A549 (cell line): ENCODE data around the gene DYSF. TPM values are rescaled to one million over a fixed set of nuclear protein-coding genes. Genes with fewer than 3 reads are reported as not detected.

Experiments
- ATAC-seq, 2 experiments: fragments of 200-7000 bp in 1 of 2; fragments of >200 bp in 1 of 2; cut with Nextera tagmentation in 1 of 2; cut with Tn5 transposase in 1 of 2; 3 replicates each; pipeline versions ENCODE4 v1.8.0 to v1.9.1; 2018 to 2020; ENCODE audit warnings: mild to moderate bottlenecking in 1 of 2, moderate library complexity in 1 of 2
- CTCF ChIA-PET: fragments of 300-600 bp; sonication (Branson Sonifier 250); formaldehyde crosslinking; extraction: SDS; loops from one replicate; lab custom pipeline; 2021; ENCODE audit warnings: antibody characterized with exemption, inconsistent platforms; lab: Yijun Ruan, JAX
- POLR2A ChIA-PET: fragments of 350-600 bp; formaldehyde crosslinking; extraction: SDS; loops from one replicate; lab custom pipeline; 2021; ENCODE audit warnings: antibody characterized with exemption, inconsistent platforms; lab: Yijun Ruan, JAX
- DNase-seq, 2 experiments: peaks; one replicate each; pipeline versions ENCODE4 v3.0.0 to v3.0.0-alpha.2; 2011 to 2016; ENCODE audit warnings: low read depth in 1 of 2, low spot score in 1 of 2
- FAIRE-seq: peaks from 2 replicates; lab custom pipeline; 2011; peaks lifted over from hg19 to GRCh38; lab: Jason Lieb, UNC
- H3K27ac ChIP-seq, 2 experiments: fragments of >200 bp; sonication (Bioruptor Twin); formaldehyde crosslinking; 3 replicates each; pipeline ENCODE4 v1.5.1; 2016 to 2017
- H3K4me1 ChIP-seq: fragments of >200 bp; sonication (Bioruptor Twin); formaldehyde crosslinking; 3 replicates; pipeline ENCODE4 v1.6.1; 2016
- H3K4me2 ChIP-seq: fragments of >200 bp; sonication (Bioruptor Twin); formaldehyde crosslinking; 3 replicates; pipeline ENCODE4 v1.6.1; 2016
- H3K4me3 ChIP-seq: fragments of >200 bp; sonication (Bioruptor Twin); formaldehyde crosslinking; 3 replicates; pipeline ENCODE4 v1.5.1; 2016
- H3K9me3 ChIP-seq: fragments of >200 bp; sonication (Bioruptor Twin); formaldehyde crosslinking; 3 replicates; pipeline ENCODE4 v1.6.1; 2016
- BHLHE40 ChIP-seq: IDR thresholded peaks from 2 replicates; pipeline ENCODE4 v1.6.1; 2012; ENCODE audit warnings: low read depth, low read length, inconsistent platforms
- CEBPB ChIP-seq, 2 experiments: fragments of >200 bp in 1 of 2; sonication (Bioruptor Twin) in 1 of 2; formaldehyde crosslinking in 1 of 2; IDR thresholded peaks; 2 replicates each; pipeline ENCODE4 v1.6.1; 2012 to 2016
- CHD4 ChIP-seq: fragments of 200-600 bp; sonication (generic); IDR thresholded peaks from 2 replicates; pipeline ENCODE4 v1.6.1; 2016; ENCODE audit warnings: antibody characterized with exemption, mild to moderate bottlenecking, borderline replicate concordance
- EP300 ChIP-seq, 2 experiments: fragments of >200 bp; sonication (Bioruptor Twin); formaldehyde crosslinking; IDR thresholded peaks; 2 replicates in 1 of 2; 3 replicates in 1 of 2; pipeline ENCODE4 v1.6.1; 2016 to 2017
- FOSL2 ChIP-seq, 2 experiments: fragments of 450-650 bp in 1 of 2; fragments of >200 bp in 1 of 2; sonication (Bioruptor Twin) in 1 of 2; formaldehyde crosslinking; IDR thresholded peaks; 2 replicates each; pipeline versions ENCODE4 v1.5.0 to v1.6.1; 2016 to 2020; ENCODE audit warnings: mild to moderate bottlenecking in 1 of 2, moderate library complexity in 1 of 2
- FOXS1 ChIP-seq: fragments of 250-450 bp; sonication (Bioruptor Pico); IDR thresholded peaks from 2 replicates; pipeline ENCODE4 v1.5.0; 2020; ENCODE audit warnings: mild to moderate bottlenecking, moderate library complexity
- HOXA7 ChIP-seq: fragments of 250-450 bp; sonication (Bioruptor Pico); IDR thresholded peaks from 2 replicates; pipeline ENCODE4 v1.5.0; 2020; ENCODE audit warnings: mild to moderate bottlenecking, moderate library complexity
- HOXB13 ChIP-seq: fragments of 250-450 bp; sonication (Bioruptor Pico); IDR thresholded peaks from 2 replicates; pipeline ENCODE4 v1.5.0; 2020; ENCODE audit warnings: low read depth, mild to moderate bottlenecking, moderate library complexity
- HOXB5 ChIP-seq: fragments of 250-450 bp; sonication (Bioruptor Pico); IDR thresholded peaks from 2 replicates; pipeline ENCODE4 v1.5.0; 2020; ENCODE audit warnings: mild to moderate bottlenecking, moderate library complexity
- JUN ChIP-seq, 2 experiments: fragments of >200 bp; sonication (Bioruptor Twin); formaldehyde crosslinking; IDR thresholded peaks; 2 replicates in 1 of 2; 3 replicates in 1 of 2; pipeline ENCODE4 v1.6.1; 2016 to 2017
- KDM5A ChIP-seq: fragments of 200-600 bp; sonication (generic); IDR thresholded peaks from 2 replicates; pipeline ENCODE4 v1.6.1; 2016; ENCODE audit warnings: antibody characterized with exemption, mild to moderate bottlenecking
- NPAS2 ChIP-seq: fragments of 250-450 bp; sonication (Bioruptor Pico); IDR thresholded peaks from 2 replicates; pipeline ENCODE4 v1.8.0; 2022; ENCODE audit warnings: mild to moderate bottlenecking, moderate library complexity, borderline replicate concordance
- PHF8 ChIP-seq: fragments of 200-600 bp; sonication (generic); IDR thresholded peaks from 2 replicates; pipeline ENCODE4 v1.6.1; 2016; ENCODE audit warnings: low read depth, mild to moderate bottlenecking, antibody characterized with exemption, moderate library complexity, borderline replicate concordance
- POLR2A ChIP-seq: IDR thresholded peaks from 2 replicates; pipeline ENCODE4 v1.6.1; 2012; ENCODE audit warnings: mild to moderate bottlenecking, low read length
- RCOR1 ChIP-seq: fragments of 150-350 bp; IDR thresholded peaks from 2 replicates; pipeline ENCODE4 v1.6.1; 2014; ENCODE audit warnings: antibody characterized with exemption, low read length, low read depth
- RFX5 ChIP-seq: fragments of 450-650 bp; IDR thresholded peaks from 2 replicates; pipeline ENCODE4 v1.7.1; 2014; ENCODE audit warnings: antibody characterized with exemption, mild to moderate bottlenecking, moderate library complexity
- SMC3 ChIP-seq: fragments of >200 bp; sonication (Bioruptor Twin); formaldehyde crosslinking; IDR thresholded peaks from 3 replicates; pipeline ENCODE4 v1.6.1; 2018; ENCODE audit warnings: inconsistent platforms
- SREBF2 ChIP-seq: fragments of 450-650 bp; IDR thresholded peaks from 2 replicates; pipeline ENCODE4 v1.6.1; 2014; ENCODE audit warnings: mild to moderate bottlenecking, moderate library complexity
- TFCP2L1 ChIP-seq: fragments of 250-450 bp; sonication (Bioruptor Pico); IDR thresholded peaks from 2 replicates; pipeline ENCODE4 v1.5.0; 2021; ENCODE audit warnings: mild to moderate bottlenecking
- TP53 ChIP-seq: fragments of 250-450 bp; sonication (Bioruptor Pico); IDR thresholded peaks from 2 replicates; pipeline ENCODE4 v1.5.0; 2021; ENCODE audit warnings: mild to moderate bottlenecking, moderate library complexity
- ZC3H11A ChIP-seq: fragments of 450-650 bp; IDR thresholded peaks from 2 replicates; pipeline ENCODE4 v1.6.1; 2014; ENCODE audit warnings: antibody characterized with exemption, mild to moderate bottlenecking
- ZNF302 ChIP-seq: fragments of 250-450 bp; sonication (Bioruptor Pico); IDR thresholded peaks from 2 replicates; pipeline ENCODE4 v1.9.0; 2021; ENCODE audit warnings: inconsistent platforms, mild to moderate bottlenecking, moderate library complexity
- ZSCAN20 ChIP-seq: fragments of 250-450 bp; sonication (Bioruptor Pico); IDR thresholded peaks from 2 replicates; pipeline ENCODE4 v1.8.0; 2022; ENCODE audit warnings: mild to moderate bottlenecking, moderate library complexity
- WGBS: methylation state at CpG from one replicate; pipeline ENCODE4 v1.1.6; 2017; ENCODE audit errors: missing lambda C conversion rate; 5-methylcytosine and 5-hydroxymethylcytosine counted together
- polyA plus RNA-seq, 4 experiments: library from polyadenylated mRNA; depleted of rRNA in 3 of 4; stranded (reverse); fragments of >200 nt; fragmentation: RNase III in 1 of 4; extraction: RNeasy Plus Mini Kit Qiagen cat#74134 plus additional on column Dnase treatment in 1 of 4; gene quantifications; 2 replicates in 3 of 4; 3 replicates in 1 of 4; pipeline ENCODE4 v1.2.3, GENCODE V29; 2011 to 2017
- TF ChIP-seq, protein P1 (sequence below): fragments of >200 bp; sonication (Bioruptor Twin); formaldehyde crosslinking; IDR thresholded peaks from 3 replicates; pipeline ENCODE4 v1.5.1; 2016
- TF ChIP-seq, protein P2 (sequence below): fragments of 250-450 bp; sonication (Bioruptor Pico); IDR thresholded peaks from 2 replicates; pipeline ENCODE4 v1.5.0; 2021; ENCODE audit warnings: mild to moderate bottlenecking, moderate library complexity, borderline replicate concordance
- TF ChIP-seq, protein P3 (sequence below): IDR thresholded peaks from 2 replicates; pipeline ENCODE4 v1.6.1; 2012; ENCODE audit warnings: low read depth, borderline replicate concordance
- TF ChIP-seq, protein P4 (sequence below): IDR thresholded peaks from 2 replicates; pipeline ENCODE4 v1.6.1; 2012
- TF ChIP-seq, protein P5 (sequence below): fragments of 450-650 bp; IDR thresholded peaks from 2 replicates; pipeline ENCODE4 v1.6.1; 2014; ENCODE audit warnings: antibody characterized with exemption

The DYSF gene
- polyA plus RNA-seq, 2 of the 4 experiments (the other 2 are of a cell fraction) = 0.36 to 0.98 TPM

DNA sequence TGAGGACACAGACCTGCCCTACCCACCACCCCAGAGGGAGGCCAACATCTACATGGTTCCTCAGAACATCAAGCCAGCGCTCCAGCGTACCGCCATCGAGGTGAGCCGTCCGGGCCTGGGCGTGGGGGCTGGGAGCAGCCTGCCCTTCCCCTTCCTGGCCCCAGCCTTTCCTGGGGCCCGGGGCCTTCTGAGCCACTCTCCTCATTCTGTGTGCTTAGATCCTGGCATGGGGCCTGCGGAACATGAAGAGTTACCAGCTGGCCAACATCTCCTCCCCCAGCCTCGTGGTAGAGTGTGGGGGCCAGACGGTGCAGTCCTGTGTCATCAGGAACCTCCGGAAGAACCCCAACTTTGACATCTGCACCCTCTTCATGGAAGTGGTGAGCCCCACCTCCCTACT, 157.9 kb downstream of the DYSF start:
- FAIRE-seq = no peak
- no peak for ATAC-seq
- ChIA-PET CTCF (interaction anchor here (1.3 to 3.5 kb wide), 8 partner anchors 9 to 539 kb away, joined by 4 to 21 read pairs (median 6); no protein-coding TSS in a partner anchor), POLR2A (no interaction called here)
- no peak for TF ChIP-seq RFX5
- no peak for TF ChIP-seq TFCP2L1 (CRISPR knock-in tag)
- TF ChIP-seq, protein P1, sequence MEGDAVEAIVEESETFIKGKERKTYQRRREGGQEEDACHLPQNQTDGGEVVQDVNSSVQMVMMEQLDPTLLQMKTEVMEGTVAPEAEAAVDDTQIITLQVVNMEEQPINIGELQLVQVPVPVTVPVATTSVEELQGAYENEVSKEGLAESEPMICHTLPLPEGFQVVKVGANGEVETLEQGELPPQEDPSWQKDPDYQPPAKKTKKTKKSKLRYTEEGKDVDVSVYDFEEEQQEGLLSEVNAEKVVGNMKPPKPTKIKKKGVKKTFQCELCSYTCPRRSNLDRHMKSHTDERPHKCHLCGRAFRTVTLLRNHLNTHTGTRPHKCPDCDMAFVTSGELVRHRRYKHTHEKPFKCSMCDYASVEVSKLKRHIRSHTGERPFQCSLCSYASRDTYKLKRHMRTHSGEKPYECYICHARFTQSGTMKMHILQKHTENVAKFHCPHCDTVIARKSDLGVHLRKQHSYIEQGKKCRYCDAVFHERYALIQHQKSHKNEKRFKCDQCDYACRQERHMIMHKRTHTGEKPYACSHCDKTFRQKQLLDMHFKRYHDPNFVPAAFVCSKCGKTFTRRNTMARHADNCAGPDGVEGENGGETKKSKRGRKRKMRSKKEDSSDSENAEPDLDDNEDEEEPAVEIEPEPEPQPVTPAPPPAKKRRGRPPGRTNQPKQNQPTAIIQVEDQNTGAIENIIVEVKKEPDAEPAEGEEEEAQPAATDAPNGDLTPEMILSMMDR = no peak
- TF ChIP-seq, protein P2, sequence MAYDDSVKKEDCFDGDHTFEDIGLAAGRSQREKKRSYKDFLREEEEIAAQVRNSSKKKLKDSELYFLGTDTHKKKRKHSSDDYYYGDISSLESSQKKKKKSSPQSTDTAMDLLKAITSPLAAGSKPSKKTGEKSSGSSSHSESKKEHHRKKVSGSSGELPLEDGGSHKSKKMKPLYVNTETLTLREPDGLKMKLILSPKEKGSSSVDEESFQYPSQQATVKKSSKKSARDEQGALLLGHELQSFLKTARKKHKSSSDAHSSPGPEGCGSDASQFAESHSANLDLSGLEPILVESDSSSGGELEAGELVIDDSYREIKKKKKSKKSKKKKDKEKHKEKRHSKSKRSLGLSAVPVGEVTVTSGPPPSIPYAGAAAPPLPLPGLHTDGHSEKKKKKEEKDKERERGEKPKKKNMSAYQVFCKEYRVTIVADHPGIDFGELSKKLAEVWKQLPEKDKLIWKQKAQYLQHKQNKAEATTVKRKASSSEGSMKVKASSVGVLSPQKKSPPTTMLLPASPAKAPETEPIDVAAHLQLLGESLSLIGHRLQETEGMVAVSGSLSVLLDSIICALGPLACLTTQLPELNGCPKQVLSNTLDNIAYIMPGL (CRISPR knock-in tag) = no peak
- TF ChIP-seq HOXB13 = no peak
- no peak for TF ChIP-seq SMC3
- TF ChIP-seq SREBF2 = no peak
- Histone ChIP-seq H3K4me1 (0 out of 3 replicates have a peak, but pooled peaks cover 4% of the 10 kb centered on the region), H3K27ac (no peak overlapping the region), H3K9me3 (no peaks in the 10 kb centered on the region), H3K4me3 (no peak overlapping the region), H3K4me2 (no peak overlapping the region)
- no peak for DNase-seq
- 70% methylated on average over 5 of the region's 12 CpGs for WGBS

DNA sequence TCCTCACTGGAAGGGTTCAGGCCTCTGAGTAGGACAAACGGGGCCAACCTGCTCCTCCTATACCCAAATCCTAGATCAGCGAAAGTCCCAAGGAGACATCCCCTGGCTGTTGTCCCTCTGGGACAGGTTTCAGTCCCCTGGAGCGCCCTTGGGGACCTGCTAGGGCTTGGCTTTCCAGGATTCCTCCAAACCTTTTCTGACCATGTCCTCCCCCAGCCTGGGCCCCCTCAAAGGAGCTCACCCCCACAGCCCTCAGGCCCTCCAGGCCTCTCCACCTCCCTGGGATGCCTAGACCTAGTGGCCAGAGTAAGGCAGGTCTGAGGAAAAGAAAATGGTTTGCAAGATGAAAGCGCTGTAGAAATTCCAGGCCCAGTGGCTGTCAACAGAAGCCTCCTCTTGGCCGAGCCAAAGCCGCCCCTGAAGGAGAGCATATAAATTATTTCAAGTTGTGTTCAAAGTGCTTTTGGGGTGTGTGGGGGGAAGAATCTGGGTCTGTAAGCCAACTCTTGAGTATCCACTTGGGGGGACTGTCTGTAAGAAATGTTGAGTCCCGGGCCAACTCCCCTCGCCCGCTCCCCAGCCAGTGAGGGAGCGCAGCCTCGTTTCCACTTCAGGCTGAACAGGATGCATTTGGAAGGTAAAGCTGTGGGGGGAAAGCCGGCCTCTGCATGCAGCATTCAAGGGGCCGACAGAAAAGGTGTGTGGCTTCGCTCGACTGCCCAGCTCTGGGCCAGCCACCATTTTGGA, 158.6 kb downstream of the DYSF start:
- 74% methylated on average over 15 of the region's 15 CpGs for WGBS
- Histone ChIP-seq H3K4me2 (no peak overlapping the region), H3K9me3 (no peaks in the 10 kb centered on the region), H3K27ac (no peak overlapping the region), H3K4me1 (0 out of 3 replicates have a peak, but pooled peaks cover 4% of the 10 kb centered on the region), H3K4me3 (no peak overlapping the region)
- TF ChIP-seq RCOR1 (no peak), FOSL2 (IDR thresholded peaks at IDR 0.05) (no peak), FOSL2 (CRISPR knock-in tag; IDR thresholded peaks at IDR 0.05) (no peak), POLR2A (no peak), EP300 (IDR thresholded peaks at IDR 0.05) (no peak), CHD4 (no peak), CEBPB (IDR thresholded peaks at IDR 0.05) (no peak), HOXA7 (CRISPR knock-in tag) (no peak), ZC3H11A (no peak), SREBF2 (no peak), BHLHE40 (no peak)
- TF ChIP-seq, protein P3, sequence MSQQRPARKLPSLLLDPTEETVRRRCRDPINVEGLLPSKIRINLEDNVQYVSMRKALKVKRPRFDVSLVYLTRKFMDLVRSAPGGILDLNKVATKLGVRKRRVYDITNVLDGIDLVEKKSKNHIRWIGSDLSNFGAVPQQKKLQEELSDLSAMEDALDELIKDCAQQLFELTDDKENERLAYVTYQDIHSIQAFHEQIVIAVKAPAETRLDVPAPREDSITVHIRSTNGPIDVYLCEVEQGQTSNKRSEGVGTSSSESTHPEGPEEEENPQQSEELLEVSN = no peak
- ChIA-PET CTCF (interaction anchor here (1.1 to 2.0 kb wide), 7 partner anchors 17 to 538 kb away, joined by 4 to 7 read pairs (median 5); no protein-coding TSS in a partner anchor), POLR2A (no interaction called here)
- DNase-seq (no peak), ATAC-seq (no peak), FAIRE-seq (no peak)

DNA sequence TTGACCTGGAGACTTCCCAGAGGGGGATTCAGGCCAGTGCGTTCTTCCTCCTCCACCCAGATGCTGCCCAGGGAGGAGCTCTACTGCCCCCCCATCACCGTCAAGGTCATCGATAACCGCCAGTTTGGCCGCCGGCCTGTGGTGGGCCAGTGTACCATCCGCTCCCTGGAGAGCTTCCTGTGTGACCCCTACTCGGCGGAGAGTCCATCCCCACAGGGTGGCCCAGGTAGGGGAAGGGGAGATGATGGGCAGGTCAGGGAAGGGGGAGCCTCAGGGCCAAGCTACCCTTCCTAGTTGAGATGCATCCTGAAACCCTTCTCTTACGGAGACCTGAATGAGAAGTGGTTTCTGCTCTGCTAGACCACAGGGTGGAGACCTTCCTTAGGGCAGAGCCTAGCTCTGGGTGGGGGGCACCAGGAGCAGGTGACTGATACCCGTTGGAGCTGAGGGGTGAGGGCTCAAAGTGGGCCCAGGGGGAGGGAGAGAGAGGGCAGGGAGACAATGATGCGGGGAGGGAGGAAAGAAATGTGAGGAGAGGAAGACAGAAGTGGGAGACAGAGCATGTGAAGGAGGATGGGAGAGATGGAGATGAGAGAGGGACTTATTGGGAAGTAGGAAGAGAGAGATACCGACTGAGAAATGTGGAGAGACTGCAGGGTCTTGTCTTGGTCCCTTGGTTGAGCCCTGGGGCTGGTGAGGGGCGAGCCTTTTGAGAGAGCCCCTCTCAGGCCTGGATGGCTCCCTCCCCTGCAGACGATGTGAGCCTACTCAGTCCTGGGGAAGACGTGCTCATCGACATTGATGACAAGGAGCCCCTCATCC, 159.4 kb downstream of the DYSF start:
- WGBS = 73% methylated on average over 17 of the region's 17 CpGs
- DNase-seq = no peak
- POLR2A ChIA-PET = no interaction called here
- Histone ChIP-seq H3K4me3 (no peak overlapping the region), H3K9me3 (no peaks in the 10 kb centered on the region), H3K27ac (no peak overlapping the region), H3K4me1 (0 out of 3 replicates have a peak, but pooled peaks cover 4% of the 10 kb centered on the region), H3K4me2 (no peak overlapping the region)
- no peak for ATAC-seq
- TF ChIP-seq KDM5A = no peak
- TF ChIP-seq, protein P4, sequence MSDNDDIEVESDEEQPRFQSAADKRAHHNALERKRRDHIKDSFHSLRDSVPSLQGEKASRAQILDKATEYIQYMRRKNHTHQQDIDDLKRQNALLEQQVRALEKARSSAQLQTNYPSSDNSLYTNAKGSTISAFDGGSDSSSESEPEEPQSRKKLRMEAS = no peak
- TF ChIP-seq ZNF302 (CRISPR knock-in tag) = no peak
- no peak for TF ChIP-seq ZC3H11A
- TF ChIP-seq, protein P5, sequence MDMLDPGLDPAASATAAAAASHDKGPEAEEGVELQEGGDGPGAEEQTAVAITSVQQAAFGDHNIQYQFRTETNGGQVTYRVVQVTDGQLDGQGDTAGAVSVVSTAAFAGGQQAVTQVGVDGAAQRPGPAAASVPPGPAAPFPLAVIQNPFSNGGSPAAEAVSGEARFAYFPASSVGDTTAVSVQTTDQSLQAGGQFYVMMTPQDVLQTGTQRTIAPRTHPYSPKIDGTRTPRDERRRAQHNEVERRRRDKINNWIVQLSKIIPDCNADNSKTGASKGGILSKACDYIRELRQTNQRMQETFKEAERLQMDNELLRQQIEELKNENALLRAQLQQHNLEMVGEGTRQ = no peak
- no peak for TF ChIP-seq TP53 (CRISPR knock-in tag)
- no peak for TF ChIP-seq FOXS1 (CRISPR knock-in tag)
- TF ChIP-seq HOXA7 (CRISPR knock-in tag) = no peak
- TF ChIP-seq JUN (IDR thresholded peaks at IDR 0.05) = no peak
- TF ChIP-seq NPAS2 = no peak
- TF ChIP-seq RFX5 = no peak
- TF ChIP-seq HOXB13 = no peak
- TF ChIP-seq HOXB5 = no peak
- no peak for TF ChIP-seq ZSCAN20
- no peak for TF ChIP-seq PHF8
- TF ChIP-seq TFCP2L1 (CRISPR knock-in tag) = no peak
- no peak for FAIRE-seq
- CTCF ChIA-PET = interaction anchor here (1.1 to 2.4 kb wide), 7 partner anchors 18 to 538 kb away, joined by 4 to 9 read pairs (median 5); no protein-coding TSS in a partner anchor
